22Rv1 (cell line): ENCODE data around the gene GP5.

ENCODE experiments used
- ZFX ChIP-seq: fragments of 450-650 bp; IDR thresholded peaks from 2 replicates; pipeline ENCODE4 v1.6.1; 2017; ENCODE audit warnings: antibody characterized with exemption, borderline replicate concordance
- TF ChIP-seq, protein P1 (sequence below): fragments of 450-650 bp; IDR thresholded peaks from 2 replicates; pipeline ENCODE4 v1.5.1; 2017; ENCODE audit warnings: mild to moderate bottlenecking

- TF ChIP-seq, protein P1, sequence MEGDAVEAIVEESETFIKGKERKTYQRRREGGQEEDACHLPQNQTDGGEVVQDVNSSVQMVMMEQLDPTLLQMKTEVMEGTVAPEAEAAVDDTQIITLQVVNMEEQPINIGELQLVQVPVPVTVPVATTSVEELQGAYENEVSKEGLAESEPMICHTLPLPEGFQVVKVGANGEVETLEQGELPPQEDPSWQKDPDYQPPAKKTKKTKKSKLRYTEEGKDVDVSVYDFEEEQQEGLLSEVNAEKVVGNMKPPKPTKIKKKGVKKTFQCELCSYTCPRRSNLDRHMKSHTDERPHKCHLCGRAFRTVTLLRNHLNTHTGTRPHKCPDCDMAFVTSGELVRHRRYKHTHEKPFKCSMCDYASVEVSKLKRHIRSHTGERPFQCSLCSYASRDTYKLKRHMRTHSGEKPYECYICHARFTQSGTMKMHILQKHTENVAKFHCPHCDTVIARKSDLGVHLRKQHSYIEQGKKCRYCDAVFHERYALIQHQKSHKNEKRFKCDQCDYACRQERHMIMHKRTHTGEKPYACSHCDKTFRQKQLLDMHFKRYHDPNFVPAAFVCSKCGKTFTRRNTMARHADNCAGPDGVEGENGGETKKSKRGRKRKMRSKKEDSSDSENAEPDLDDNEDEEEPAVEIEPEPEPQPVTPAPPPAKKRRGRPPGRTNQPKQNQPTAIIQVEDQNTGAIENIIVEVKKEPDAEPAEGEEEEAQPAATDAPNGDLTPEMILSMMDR, result no peak
- no peak for TF ChIP-seq ZFX
These were observed 28.3 kb downstream of the GP5 start for GRCh38 chr3:194370753-194371152.
